SK-N-SH treated with all-trans-retinoic acid at 6 μM for 48 hours (cell line): ENCODE measurements around the gene DPY19L3.

Experiments
- ATAC-seq: fragments of 200-7000 bp; cut with Tn5 transposase; 3 replicates; pipeline ENCODE4 v1.9.1; 2020; ENCODE audit warnings: mild to moderate bottlenecking, moderate library complexity
- ARNTL ChIP-seq: fragments of 450-650 bp; formaldehyde crosslinking; IDR thresholded peaks from 2 replicates; pipeline ENCODE4 v1.5.0; 2020; ENCODE audit warnings: low read depth, mild to moderate bottlenecking, moderate library complexity, borderline replicate concordance
- BACH2 ChIP-seq: fragments of 250-450 bp; sonication (Bioruptor Pico); IDR thresholded peaks from 2 replicates; pipeline ENCODE4 v1.9.0; 2021; ENCODE audit warnings: mild to moderate bottlenecking, borderline replicate concordance
- CSDC2 ChIP-seq: fragments of 250-450 bp; sonication (Bioruptor Pico); IDR thresholded peaks from 2 replicates; pipeline ENCODE4 v1.5.0; 2020; ENCODE audit warnings: mild to moderate bottlenecking, moderate library complexity
- CSRNP3 ChIP-seq: fragments of 250-450 bp; sonication (Bioruptor Pico); IDR thresholded peaks from 2 replicates; pipeline ENCODE4 v1.5.1; 2021; ENCODE audit warnings: mild to moderate bottlenecking, moderate library complexity
- GLIS3 ChIP-seq: fragments of 250-450 bp; sonication (Bioruptor Pico); IDR thresholded peaks from 2 replicates; pipeline ENCODE4 v1.5.0; 2020; ENCODE audit warnings: mild to moderate bottlenecking, moderate library complexity
- ISL1 ChIP-seq: fragments of 250-450 bp; sonication (Bioruptor Pico); IDR thresholded peaks from 2 replicates; pipeline ENCODE4 v2.1.2; 2022; ENCODE audit warnings: mild to moderate bottlenecking, moderate library complexity
- OSR1 ChIP-seq: fragments of 250-450 bp; sonication (Bioruptor Pico); IDR thresholded peaks from 2 replicates; pipeline ENCODE4 v1.8.0; 2022; ENCODE audit warnings: moderate library complexity, mild to moderate bottlenecking, inconsistent platforms
- PATZ1 ChIP-seq: fragments of 250-450 bp; sonication (Bioruptor Pico); IDR thresholded peaks from 2 replicates; pipeline ENCODE4 v1.8.0; 2020; ENCODE audit warnings: mild to moderate bottlenecking, moderate library complexity, borderline replicate concordance
- POU6F1 ChIP-seq: fragments of 250-450 bp; sonication (Bioruptor Pico); IDR thresholded peaks from 2 replicates; pipeline ENCODE4 v1.8.0; 2021; ENCODE audit warnings: low read depth, mild to moderate bottlenecking, moderate library complexity, borderline replicate concordance
- PPARA ChIP-seq: fragments of 250-450 bp; sonication (Bioruptor Pico); IDR thresholded peaks from 2 replicates; pipeline ENCODE4 v1.5.0; 2020; ENCODE audit warnings: mild to moderate bottlenecking, borderline replicate concordance
- RARB ChIP-seq: fragments of 250-450 bp; sonication (Bioruptor Pico); IDR thresholded peaks from 2 replicates; pipeline ENCODE4 v1.8.0; 2021; ENCODE audit warnings: mild to moderate bottlenecking, moderate library complexity
- SNAI2 ChIP-seq: fragments of 250-450 bp; sonication (Bioruptor Pico); IDR thresholded peaks from 2 replicates; pipeline ENCODE4 v1.5.0; 2020; ENCODE audit warnings: mild to moderate bottlenecking, moderate library complexity
- TCF4 ChIP-seq: fragments of 250-450 bp; sonication (Bioruptor Pico); IDR thresholded peaks from 2 replicates; pipeline ENCODE4 v1.8.0; 2021; ENCODE audit warnings: mild to moderate bottlenecking, moderate library complexity, borderline replicate concordance
- TOX ChIP-seq: fragments of 250-450 bp; sonication (Bioruptor Pico); IDR thresholded peaks from 2 replicates; pipeline ENCODE4 v1.8.0; 2021; ENCODE audit warnings: mild to moderate bottlenecking, moderate library complexity, borderline replicate concordance
- TSHZ2 ChIP-seq: fragments of 250-450 bp; sonication (Bioruptor Pico); IDR thresholded peaks from 2 replicates; pipeline ENCODE4 v1.5.0; 2020; ENCODE audit warnings: mild to moderate bottlenecking, moderate library complexity
- ZC3H10 ChIP-seq: fragments of 250-450 bp; sonication (Bioruptor Pico); IDR thresholded peaks from 2 replicates; pipeline ENCODE4 v1.5.1; 2021; ENCODE audit warnings: mild to moderate bottlenecking, moderate library complexity
- ZFP3 ChIP-seq: fragments of 250-450 bp; sonication (Bioruptor Pico); IDR thresholded peaks from 2 replicates; pipeline ENCODE4 v1.5.0; 2020; ENCODE audit warnings: mild to moderate bottlenecking, moderate library complexity
- ZFP30 ChIP-seq: fragments of 450-650 bp; formaldehyde crosslinking; IDR thresholded peaks from 2 replicates; pipeline ENCODE4 v1.5.0; 2022; ENCODE audit warnings: mild to moderate bottlenecking, moderate library complexity
- ZNF565 ChIP-seq: fragments of 450-650 bp; formaldehyde crosslinking; conservative IDR thresholded peaks from 2 replicates; pipeline ENCODE4 v1.5.0; 2020; ENCODE audit warnings: low read depth, mild to moderate bottlenecking, moderate library complexity
- ZNF70 ChIP-seq: fragments of 450-650 bp; formaldehyde crosslinking; IDR thresholded peaks from 2 replicates; pipeline ENCODE4 v1.5.0; 2020; ENCODE audit warnings: mild to moderate bottlenecking, moderate library complexity
- ZNF8 ChIP-seq: fragments of 450-650 bp; formaldehyde crosslinking; IDR thresholded peaks from 2 replicates; pipeline ENCODE4 v1.5.0; 2020; ENCODE audit warnings: mild to moderate bottlenecking, moderate library complexity

Gene DPY19L3

GRCh38 chr19:32464279-32464678 is 58.7 kb downstream of the DPY19L3 start (continued):
- TF ChIP-seq POU6F1 (CRISPR knock-in tag) (no peak), GLIS3 (CRISPR knock-in tag) (no peak), TOX (CRISPR knock-in tag) (no peak), OSR1 (no peak), ZC3H10 (CRISPR knock-in tag) (no peak), ISL1 (no peak), SNAI2 (CRISPR knock-in tag) (no peak), ARNTL (CRISPR knock-in tag) (no peak), ZNF8 (CRISPR knock-in tag) (no peak), CSDC2 (CRISPR knock-in tag) (no peak), CSRNP3 (CRISPR knock-in tag) (no peak), PPARA (CRISPR knock-in tag) (no peak)

- no peak for ATAC-seq
- TF ChIP-seq GLIS3 (CRISPR knock-in tag): no peak
- TF ChIP-seq CSDC2 (CRISPR knock-in tag): no peak
- TF ChIP-seq SNAI2 (CRISPR knock-in tag): no peak
- no peak for TF ChIP-seq ZFP30
- no peak for TF ChIP-seq ARNTL (CRISPR knock-in tag)
- no peak for TF ChIP-seq ZNF8 (CRISPR knock-in tag)
- no peak for TF ChIP-seq ISL1
- no peak for TF ChIP-seq OSR1
- no peak for TF ChIP-seq POU6F1 (CRISPR knock-in tag)
- TF ChIP-seq TCF4: no peak
- TF ChIP-seq RARB (CRISPR knock-in tag): no peak
- TF ChIP-seq ZFP3 (CRISPR knock-in tag): no peak
- TF ChIP-seq PATZ1: no peak
- TF ChIP-seq ZNF565 (CRISPR knock-in tag): no peak
- no peak for TF ChIP-seq BACH2 (CRISPR knock-in tag)
- TF ChIP-seq ZC3H10 (CRISPR knock-in tag): no peak
These were observed 59.6 kb downstream of the DPY19L3 start for GRCh38 chr19:32465176-32465575.

GRCh38 chr19:32469795-32470194 is 64.2 kb downstream of the DPY19L3 start:
- TF ChIP-seq OSR1 (no peak), CSRNP3 (CRISPR knock-in tag) (no peak), PPARA (CRISPR knock-in tag) (no peak), ZNF70 (CRISPR knock-in tag) (no peak), TCF4 (no peak), SNAI2 (CRISPR knock-in tag) (no peak), TSHZ2 (no peak), ZNF565 (CRISPR knock-in tag) (no peak), ARNTL (CRISPR knock-in tag) (no peak), PATZ1 (no peak)
- no peak for ATAC-seq
